Fibroblast of mammary gland (primary cell): ENCODE measurements around the gene KLK2.
A peak's percentile ranks its signal among the peaks of the same experiment; 100 is the strongest.

Experiments
- DNase-seq: peaks from one replicate; pipeline ENCODE4 v3.0.0-alpha.2; 2010; ENCODE audit warnings: low read depth
- H3K4me3 ChIP-seq: 2 replicates; pipeline ENCODE4 v1.5.1; 2011; ENCODE audit warnings: low read depth, mild to moderate bottlenecking, low read length, moderate library complexity; ENCODE audit not compliant: control insufficient read depth
- TF ChIP-seq, protein P1 (sequence below): conservative IDR thresholded peaks from 2 replicates; pipeline ENCODE4 v1.5.1; 2011; ENCODE audit warnings: low read depth, low read length, inconsistent platforms; ENCODE audit not compliant: control insufficient read depth, insufficient read depth

The KLK2 gene

GRCh38 chr19:50909240-50910070 is 36.2 kb downstream of the KLK2 start:
- H3K4me3 ChIP-seq: no peak overlapping the region
- TF ChIP-seq, protein P1, sequence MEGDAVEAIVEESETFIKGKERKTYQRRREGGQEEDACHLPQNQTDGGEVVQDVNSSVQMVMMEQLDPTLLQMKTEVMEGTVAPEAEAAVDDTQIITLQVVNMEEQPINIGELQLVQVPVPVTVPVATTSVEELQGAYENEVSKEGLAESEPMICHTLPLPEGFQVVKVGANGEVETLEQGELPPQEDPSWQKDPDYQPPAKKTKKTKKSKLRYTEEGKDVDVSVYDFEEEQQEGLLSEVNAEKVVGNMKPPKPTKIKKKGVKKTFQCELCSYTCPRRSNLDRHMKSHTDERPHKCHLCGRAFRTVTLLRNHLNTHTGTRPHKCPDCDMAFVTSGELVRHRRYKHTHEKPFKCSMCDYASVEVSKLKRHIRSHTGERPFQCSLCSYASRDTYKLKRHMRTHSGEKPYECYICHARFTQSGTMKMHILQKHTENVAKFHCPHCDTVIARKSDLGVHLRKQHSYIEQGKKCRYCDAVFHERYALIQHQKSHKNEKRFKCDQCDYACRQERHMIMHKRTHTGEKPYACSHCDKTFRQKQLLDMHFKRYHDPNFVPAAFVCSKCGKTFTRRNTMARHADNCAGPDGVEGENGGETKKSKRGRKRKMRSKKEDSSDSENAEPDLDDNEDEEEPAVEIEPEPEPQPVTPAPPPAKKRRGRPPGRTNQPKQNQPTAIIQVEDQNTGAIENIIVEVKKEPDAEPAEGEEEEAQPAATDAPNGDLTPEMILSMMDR: no peak
- DNase-seq: peak; percentile 44

- no peak for DNase-seq
- TF ChIP-seq, protein P1: no peak
- no peak overlapping the region for H3K4me3 ChIP-seq
Measured at GRCh38 chr19:50910722-50911121, 37.5 kb downstream of the KLK2 start.

DNA sequence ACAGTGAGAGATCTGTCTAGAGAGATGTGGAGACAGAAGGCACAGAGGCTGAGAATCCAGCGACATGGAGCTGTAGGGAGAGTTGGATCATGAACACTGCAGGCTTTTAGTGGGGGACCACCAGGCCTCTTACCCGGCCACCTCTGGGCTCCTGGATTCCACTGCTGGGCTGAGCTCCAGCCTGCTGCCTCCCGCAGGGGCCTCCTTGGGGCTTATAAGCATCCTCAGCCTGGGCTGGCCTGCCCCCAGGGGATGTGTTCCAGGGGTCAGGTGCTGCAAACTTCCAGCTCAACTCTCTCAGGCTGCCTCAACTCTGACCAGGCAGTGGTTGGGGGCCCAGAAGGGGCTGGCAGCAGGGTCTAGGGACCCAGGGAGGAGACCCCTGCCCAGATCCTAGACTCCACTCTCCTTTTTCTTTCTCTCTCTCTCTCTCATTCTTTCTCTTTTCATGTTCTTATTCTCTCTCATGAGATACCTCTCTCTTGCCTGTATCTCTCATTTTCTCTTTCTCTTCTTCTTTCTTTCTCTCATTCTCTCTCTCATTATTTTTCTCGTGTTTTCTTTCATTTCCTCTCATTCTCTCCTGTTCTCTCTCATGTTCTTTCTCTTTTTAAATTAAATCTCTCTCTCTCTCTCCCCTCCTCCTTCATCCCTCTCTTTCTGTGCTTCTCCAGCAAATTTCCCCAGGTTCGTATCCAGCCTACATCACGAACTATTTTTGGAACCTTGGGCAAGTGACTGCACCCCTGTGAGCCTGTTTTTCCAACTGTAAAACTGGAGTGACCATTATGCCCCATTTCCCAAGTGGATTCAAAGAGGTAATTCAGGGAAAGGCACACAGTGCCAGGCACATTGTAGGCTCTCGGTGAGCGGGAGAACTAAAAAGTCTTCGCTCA is 38.2 kb downstream of the KLK2 start, which contains the start of gene KLK4:
Gene KLK4 (minus strand): TSS at position 190 of the 896 bp plus-strand sequence. CDS start 657 bp downstream, outside the sequence.
- TF ChIP-seq, protein P1: no peak
- DNase-seq: no peak
- H3K4me3 ChIP-seq: no peak within 1 kb of the TSS

- no peak for DNase-seq
- no peak overlapping the region for H3K4me3 ChIP-seq
- TF ChIP-seq, protein P1: no peak
Measured at GRCh38 chr19:50912102-50912599, 38.9 kb downstream of the KLK2 start.

DNA sequence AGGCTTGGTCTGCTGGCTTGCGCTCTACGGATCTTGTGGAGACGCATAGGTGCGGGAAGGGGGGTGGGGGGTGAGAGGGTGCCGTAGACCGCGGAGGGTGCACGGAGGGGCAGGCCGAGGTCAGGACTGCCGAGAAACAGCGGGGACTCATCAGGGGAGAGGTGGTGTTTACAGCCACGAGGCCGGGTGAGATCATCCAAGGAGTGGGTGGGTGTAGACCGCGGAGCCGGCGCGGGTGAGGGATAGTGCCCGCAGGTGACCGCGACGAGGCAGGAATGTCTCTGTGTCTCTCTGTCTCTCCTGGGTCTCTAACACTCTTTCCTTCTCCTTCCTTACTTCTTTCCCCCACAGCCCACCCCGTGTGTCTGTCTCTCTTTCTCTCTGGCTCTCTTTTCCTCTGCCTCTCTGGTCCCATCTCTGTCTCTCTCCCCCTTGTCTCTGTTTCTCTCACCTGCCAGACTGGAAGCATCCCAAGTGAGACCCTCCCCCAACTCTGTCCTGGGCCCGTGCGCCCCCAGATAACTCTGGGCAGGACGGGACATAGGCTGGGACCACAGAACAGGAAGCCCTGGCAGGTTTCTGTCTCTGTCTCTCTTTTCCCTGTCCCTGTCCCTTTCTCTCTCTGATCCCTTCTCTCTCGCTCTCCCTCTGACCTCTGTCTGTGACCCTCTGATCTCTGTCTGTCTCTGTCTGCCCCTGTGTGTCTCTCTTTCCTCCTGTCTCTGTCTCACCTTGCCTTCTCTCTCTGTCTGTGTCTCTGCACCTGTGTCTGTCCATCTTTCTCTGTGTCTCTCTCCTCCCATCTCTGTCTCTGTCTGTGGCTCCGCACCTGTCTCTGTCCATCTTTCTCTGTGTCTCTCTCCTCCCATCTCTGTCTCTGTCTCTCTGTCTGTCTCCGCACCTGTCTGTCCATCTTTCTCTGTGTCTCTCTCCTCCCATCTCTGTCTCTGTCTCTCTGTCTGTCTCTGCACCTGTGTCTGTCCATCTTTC is 39.8 kb downstream of the KLK2 start:
- no peak for DNase-seq
- no peak overlapping the region for H3K4me3 ChIP-seq

More for the DNA sequence above, 39.8 kb downstream of the KLK2 start:
- TF ChIP-seq, protein P1: no peak
